Fibroblast of gingiva (primary cell): ENCODE data around the gene CLMP.

Source experiments
- DNase-seq: peaks from one replicate; pipeline ENCODE4 v3.0.0-alpha.2; 2011; ENCODE audit warnings: low read depth

The CLMP gene

GRCh38 chr11:123195188-123196059 lies at the start of gene CLMP:
Gene CLMP, minus strand, starts transcription at chr11:123195248. Its CDS starts 308 bp downstream, at chr11:123194940.
- DNase-seq: peak; percentile 79

- no peak for DNase-seq
Measured at GRCh38 chr11:123241874-123242543, 47.0 kb upstream of the CLMP start.

GRCh38 chr11:123241294-123241693 lies 46.2 kb upstream of the CLMP start:
- no peak for DNase-seq

- no peak for DNase-seq
Measured at GRCh38 chr11:123239191-123240150, 44.4 kb upstream of the CLMP start.

- peak; percentile 99 for DNase-seq
Measured at GRCh38 chr11:123238297-123238696, 43.2 kb upstream of the CLMP start.

- DNase-seq: no peak
Measured at GRCh38 chr11:123236879-123237278, 41.8 kb upstream of the CLMP start.

GRCh38 chr11:123235656-123236261 lies 40.7 kb upstream of the CLMP start:
- peak; percentile 77 for DNase-seq

GRCh38 chr11:123235117-123235655 lies 40.1 kb upstream of the CLMP start:
- DNase-seq: no peak

GRCh38 chr11:123233975-123234334 lies 38.9 kb upstream of the CLMP start:
- DNase-seq: no peak

GRCh38 chr11:123233280-123233974 lies 38.4 kb upstream of the CLMP start:
- no peak for DNase-seq

- no peak for DNase-seq
Measured at GRCh38 chr11:123231777-123232176, 36.7 kb upstream of the CLMP start.

- peak; percentile 21 for DNase-seq
Measured at GRCh38 chr11:123231256-123231655, 36.2 kb upstream of the CLMP start.

- no peak for DNase-seq
Measured at GRCh38 chr11:123230346-123230745, 35.3 kb upstream of the CLMP start.

GRCh38 chr11:123228496-123229163 lies 33.6 kb upstream of the CLMP start:
- DNase-seq: no peak

GRCh38 chr11:123227763-123228495 lies 32.9 kb upstream of the CLMP start:
- no peak for DNase-seq

- peak; percentile 86 for DNase-seq
Measured at GRCh38 chr11:123221584-123221983, 26.5 kb upstream of the CLMP start.

GRCh38 chr11:123221096-123221561 lies 26.1 kb upstream of the CLMP start:
- peak; percentile 93 for DNase-seq

- DNase-seq: no peak
Measured at GRCh38 chr11:123219066-123219690, 24.1 kb upstream of the CLMP start.

- no peak for DNase-seq
Measured at GRCh38 chr11:123218451-123218850, 23.4 kb upstream of the CLMP start.
